ENCODE measurements around the gene NPBWR2.

DNA sequence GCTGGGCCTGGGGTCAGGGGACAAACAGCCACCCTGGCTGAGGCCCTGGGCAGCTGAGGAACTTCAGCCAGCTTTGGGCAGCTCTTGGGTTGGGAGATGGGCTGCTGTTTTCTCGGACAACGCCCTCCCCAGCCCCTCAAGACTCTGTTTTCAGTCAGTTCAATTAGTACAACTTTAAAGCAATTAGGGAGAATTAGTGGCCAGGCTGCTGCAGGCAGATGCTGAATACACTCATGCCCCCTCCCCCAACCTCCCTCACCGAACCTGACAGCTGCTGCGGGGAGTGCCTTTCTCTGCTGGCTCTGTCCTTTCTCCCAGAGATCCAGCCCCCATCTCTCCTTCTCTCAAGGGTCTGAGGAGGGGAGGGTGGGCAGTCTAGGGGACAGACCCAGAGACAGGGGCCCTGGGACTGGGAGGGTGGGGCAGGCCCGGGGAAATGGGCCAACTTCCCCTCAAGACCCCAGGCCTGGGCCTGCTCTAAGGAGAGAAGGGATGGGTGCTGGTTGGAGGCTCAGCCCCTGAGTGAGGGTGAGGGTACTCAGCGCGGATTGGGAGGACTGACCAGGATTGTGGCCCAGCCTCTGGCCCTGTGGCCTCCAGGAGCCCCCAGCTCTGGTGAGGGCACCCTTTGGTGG lies 39.1 kb upstream of the NPBWR2 start:
- TF ChIP-seq, protein P1, sequence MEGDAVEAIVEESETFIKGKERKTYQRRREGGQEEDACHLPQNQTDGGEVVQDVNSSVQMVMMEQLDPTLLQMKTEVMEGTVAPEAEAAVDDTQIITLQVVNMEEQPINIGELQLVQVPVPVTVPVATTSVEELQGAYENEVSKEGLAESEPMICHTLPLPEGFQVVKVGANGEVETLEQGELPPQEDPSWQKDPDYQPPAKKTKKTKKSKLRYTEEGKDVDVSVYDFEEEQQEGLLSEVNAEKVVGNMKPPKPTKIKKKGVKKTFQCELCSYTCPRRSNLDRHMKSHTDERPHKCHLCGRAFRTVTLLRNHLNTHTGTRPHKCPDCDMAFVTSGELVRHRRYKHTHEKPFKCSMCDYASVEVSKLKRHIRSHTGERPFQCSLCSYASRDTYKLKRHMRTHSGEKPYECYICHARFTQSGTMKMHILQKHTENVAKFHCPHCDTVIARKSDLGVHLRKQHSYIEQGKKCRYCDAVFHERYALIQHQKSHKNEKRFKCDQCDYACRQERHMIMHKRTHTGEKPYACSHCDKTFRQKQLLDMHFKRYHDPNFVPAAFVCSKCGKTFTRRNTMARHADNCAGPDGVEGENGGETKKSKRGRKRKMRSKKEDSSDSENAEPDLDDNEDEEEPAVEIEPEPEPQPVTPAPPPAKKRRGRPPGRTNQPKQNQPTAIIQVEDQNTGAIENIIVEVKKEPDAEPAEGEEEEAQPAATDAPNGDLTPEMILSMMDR (IDR thresholded peaks at IDR 0.05), result no peak
- TF ChIP-seq POLR2A (IDR thresholded peaks at IDR 0.05), result no peak

Measured in right lobe of liver (tissue), 4 donors.